WERI-Rb-1 (cell line): ENCODE data around the gene INTS6L.

Source experiments
- DNase-seq: peaks from one replicate; pipeline ENCODE4 v3.0.0-alpha.2; 2020
- H3K27ac ChIP-seq: fragments of 250-450 bp; sonication (Bioruptor Pico); 2 replicates; pipeline ENCODE4 v1.5.1; 2020; ENCODE audit warnings: mild to moderate bottlenecking, moderate library complexity
- H3K27me3 ChIP-seq: fragments of 250-450 bp; sonication (Bioruptor Pico); 2 replicates; pipeline ENCODE4 v1.5.1; 2021; ENCODE audit warnings: mild to moderate bottlenecking, low read depth, moderate library complexity; ENCODE audit not compliant: insufficient read depth, severe bottlenecking
- H3K36me3 ChIP-seq: fragments of 250-450 bp; sonication (Bioruptor Pico); 2 replicates; pipeline ENCODE4 v1.5.1; 2020; ENCODE audit warnings: mild to moderate bottlenecking, moderate library complexity
- H3K4me3 ChIP-seq: 2 replicates; pipeline ENCODE4 v1.5.1; 2011; ENCODE audit warnings: low read depth, mild to moderate bottlenecking, control low read depth, low read length
- H3K9me3 ChIP-seq: fragments of 250-450 bp; sonication (Bioruptor Pico); 2 replicates; pipeline ENCODE4 v1.5.1; 2021; ENCODE audit warnings: mild to moderate bottlenecking, moderate library complexity; ENCODE audit not compliant: severe bottlenecking
- CTCF ChIP-seq: IDR thresholded peaks from 2 replicates; pipeline ENCODE4 v1.5.1; 2011; ENCODE audit warnings: low read depth, mild to moderate bottlenecking, control low read depth, inconsistent platforms, low read length

Gene INTS6L

GRCh38 chrX:135484641-135485289 is 35.7 kb upstream of the INTS6L start:
- no peak overlapping the region for H3K4me3 ChIP-seq
- H3K27me3 ChIP-seq = peaks cover 15% of the 10 kb centered on the region
- H3K36me3 ChIP-seq = no peaks in the 10 kb centered on the region
- no peak for DNase-seq
- H3K27ac ChIP-seq = no peak overlapping the region
- TF ChIP-seq CTCF = peak; percentile 51
- H3K9me3 ChIP-seq = no peaks in the 10 kb centered on the region

GRCh38 chrX:135489542-135489941 is 30.9 kb upstream of the INTS6L start:
- Histone ChIP-seq H3K9me3 (no peaks in the 10 kb centered on the region), H3K4me3 (no peak overlapping the region), H3K27me3 (peaks cover 27% of the 10 kb centered on the region), H3K27ac (no peak overlapping the region), H3K36me3 (no peaks in the 10 kb centered on the region)
- TF ChIP-seq CTCF = no peak
- DNase-seq = no peak

GRCh38 chrX:135490979-135491514 is 29.4 kb upstream of the INTS6L start:
- no peak for TF ChIP-seq CTCF
- H3K27ac ChIP-seq = no peak overlapping the region
- peaks cover 20% of the 10 kb centered on the region for H3K27me3 ChIP-seq
- no peak for DNase-seq
- no peaks in the 10 kb centered on the region for H3K9me3 ChIP-seq
- no peak overlapping the region for H3K4me3 ChIP-seq
- no peaks in the 10 kb centered on the region for H3K36me3 ChIP-seq

- H3K9me3 ChIP-seq = no peaks in the 10 kb centered on the region
- no peak overlapping the region for H3K27ac ChIP-seq
- peaks cover 22% of the 10 kb centered on the region for H3K27me3 ChIP-seq
- DNase-seq = no peak
- TF ChIP-seq CTCF = no peak
- H3K4me3 ChIP-seq = no peak overlapping the region
- no peaks in the 10 kb centered on the region for H3K36me3 ChIP-seq
Measured at GRCh38 chrX:135494453-135494852, 26.0 kb upstream of the INTS6L start.

GRCh38 chrX:135497736-135498135 is 22.7 kb upstream of the INTS6L start:
- no peak for DNase-seq
- TF ChIP-seq CTCF = no peak
- no peak overlapping the region for H3K27ac ChIP-seq
- H3K4me3 ChIP-seq = no peak overlapping the region
- no peaks in the 10 kb centered on the region for H3K9me3 ChIP-seq
- H3K27me3 ChIP-seq = peaks cover 17% of the 10 kb centered on the region
- no peaks in the 10 kb centered on the region for H3K36me3 ChIP-seq

- H3K9me3 ChIP-seq = no peaks in the 10 kb centered on the region
- H3K27me3 ChIP-seq = peaks cover 17% of the 10 kb centered on the region
- TF ChIP-seq CTCF = no peak
- no peak overlapping the region for H3K27ac ChIP-seq
- no peak for DNase-seq
- no peak overlapping the region for H3K4me3 ChIP-seq
- no peaks in the 10 kb centered on the region for H3K36me3 ChIP-seq
Measured at GRCh38 chrX:135498236-135498635, 22.2 kb upstream of the INTS6L start.
